Measurements from ENCODE around the gene GPR26. TPM values are rescaled to one million over a fixed set of nuclear protein-coding genes. Genes with fewer than 3 reads are reported as not detected.

The GPR26 gene
- total and polyA plus RNA-seq, 4 donors: not detected

DNA sequence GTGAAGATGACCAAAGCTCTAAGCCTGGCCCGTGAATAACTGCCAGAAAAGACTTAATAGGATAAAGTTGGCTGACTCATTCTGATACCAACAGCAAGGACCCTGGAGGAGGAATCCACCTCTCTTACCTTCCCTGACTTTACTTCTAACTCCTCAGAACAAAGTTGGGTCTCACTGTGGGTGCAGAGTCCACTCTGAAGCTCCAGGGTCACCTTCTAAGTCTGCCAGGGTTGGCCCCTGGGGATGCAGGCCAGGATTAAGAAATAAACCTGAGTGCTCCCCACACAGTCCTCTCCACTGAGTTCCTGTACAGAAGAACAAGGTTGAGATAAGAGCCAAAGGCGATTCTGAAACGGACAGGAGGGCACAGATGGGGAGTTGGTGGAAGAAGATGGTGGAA, 54.4 kb downstream of the GPR26 start:
- Histone ChIP-seq H3K9me3 (ENCODE audit: control insufficient read depth in 4 of 4, insufficient read depth in 3 of 4, low read length in 3 of 4) (peaks cover 0 to 12% (median 0%) of the 10 kb centered on the region in 4 donors), H3K4me3 (no peak overlapping the region), H3K36me3 (ENCODE audit: control insufficient read depth in 4 of 4, insufficient read depth in 4 of 4, low read length in 4 of 4) (no peaks in the 10 kb centered on the region), H3K27me3 (ENCODE audit: control insufficient read depth in 3 of 3, insufficient read depth in 3 of 3, low read length in 2 of 3) (peaks cover 0 to 7% (median 0%) of the 10 kb centered on the region in 3 donors), H3K4me1 (ENCODE audit: control insufficient read depth in 5 of 5, insufficient read depth in 5 of 5, low read length in 5 of 5) (no peaks in the 10 kb centered on the region), H3K9ac (ENCODE audit: insufficient read depth in 1 of 2, low read length in 2 of 2) (no peak overlapping the region), H3K27ac (ENCODE audit: low read depth in 1 of 2, low read length in 1 of 2) (no peak overlapping the region)
- TF ChIP-seq, protein P1, sequence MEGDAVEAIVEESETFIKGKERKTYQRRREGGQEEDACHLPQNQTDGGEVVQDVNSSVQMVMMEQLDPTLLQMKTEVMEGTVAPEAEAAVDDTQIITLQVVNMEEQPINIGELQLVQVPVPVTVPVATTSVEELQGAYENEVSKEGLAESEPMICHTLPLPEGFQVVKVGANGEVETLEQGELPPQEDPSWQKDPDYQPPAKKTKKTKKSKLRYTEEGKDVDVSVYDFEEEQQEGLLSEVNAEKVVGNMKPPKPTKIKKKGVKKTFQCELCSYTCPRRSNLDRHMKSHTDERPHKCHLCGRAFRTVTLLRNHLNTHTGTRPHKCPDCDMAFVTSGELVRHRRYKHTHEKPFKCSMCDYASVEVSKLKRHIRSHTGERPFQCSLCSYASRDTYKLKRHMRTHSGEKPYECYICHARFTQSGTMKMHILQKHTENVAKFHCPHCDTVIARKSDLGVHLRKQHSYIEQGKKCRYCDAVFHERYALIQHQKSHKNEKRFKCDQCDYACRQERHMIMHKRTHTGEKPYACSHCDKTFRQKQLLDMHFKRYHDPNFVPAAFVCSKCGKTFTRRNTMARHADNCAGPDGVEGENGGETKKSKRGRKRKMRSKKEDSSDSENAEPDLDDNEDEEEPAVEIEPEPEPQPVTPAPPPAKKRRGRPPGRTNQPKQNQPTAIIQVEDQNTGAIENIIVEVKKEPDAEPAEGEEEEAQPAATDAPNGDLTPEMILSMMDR (IDR thresholded peaks at IDR 0.05; ENCODE audit: control extremely low read depth, extremely low read depth): no peak
- DNase-seq (no peak), ATAC-seq (ENCODE audit: insufficient read depth, low FRiP score) (no peak)
- 56 to 85% methylated on average over 3 of the region's 3 CpGs for WGBS, 2 donors

DNA sequence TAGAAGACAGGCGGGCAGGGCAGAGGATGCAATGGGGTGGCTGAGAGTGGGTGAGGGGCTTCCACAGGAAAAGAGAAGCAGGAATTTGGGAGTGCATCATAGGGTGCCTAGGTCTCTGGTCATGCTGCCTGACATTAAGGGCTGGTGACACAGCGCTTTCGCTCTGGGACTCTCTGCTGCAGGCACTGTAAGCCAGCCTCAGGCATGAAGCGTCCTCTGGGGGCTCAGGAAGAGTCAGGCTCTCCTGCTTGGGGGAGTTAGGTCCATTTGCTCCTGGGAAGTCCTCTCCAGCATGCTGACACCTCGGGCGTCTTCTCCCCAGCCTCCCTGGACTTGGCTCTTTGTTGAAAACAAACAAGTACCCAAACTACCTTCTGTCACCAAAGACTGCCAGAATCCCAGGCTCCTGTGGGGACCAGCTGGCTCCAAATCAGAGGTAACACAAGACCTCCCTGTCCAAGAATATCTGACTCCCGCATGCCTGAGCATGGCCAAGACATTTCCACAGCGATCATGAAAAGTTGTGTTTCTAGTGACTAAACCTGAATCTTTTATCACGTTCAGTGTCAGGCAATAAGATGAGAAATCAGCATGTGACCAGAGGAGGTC, 55.4 kb downstream of the GPR26 start:
- H3K4me3 ChIP-seq: no peak overlapping the region
- H3K27ac ChIP-seq (ENCODE audit: low read depth in 1 of 2, low read length in 1 of 2): no peak overlapping the region
- peaks cover 0 to 12% (median 0%) of the 10 kb centered on the region in 4 donors for H3K9me3 ChIP-seq (ENCODE audit: control insufficient read depth in 4 of 4, insufficient read depth in 3 of 4, low read length in 3 of 4)
- DNase-seq: no peak
- H3K4me1 ChIP-seq (ENCODE audit: control insufficient read depth in 5 of 5, insufficient read depth in 5 of 5, low read length in 5 of 5): no peaks in the 10 kb centered on the region
- TF ChIP-seq, protein P1 (IDR thresholded peaks at IDR 0.05; ENCODE audit: control extremely low read depth, extremely low read depth): no peak
- no peaks in the 10 kb centered on the region for H3K36me3 ChIP-seq (ENCODE audit: control insufficient read depth in 4 of 4, insufficient read depth in 4 of 4, low read length in 4 of 4)
- H3K9ac ChIP-seq (ENCODE audit: insufficient read depth in 1 of 2, low read length in 2 of 2): no peak overlapping the region
- peaks cover 0 to 7% (median 0%) of the 10 kb centered on the region in 3 donors for H3K27me3 ChIP-seq (ENCODE audit: control insufficient read depth in 3 of 3, insufficient read depth in 3 of 3, low read length in 2 of 3)
- 78 to 80% methylated on average over 9 of the region's 9 CpGs for WGBS, 2 donors
- no peak for ATAC-seq (ENCODE audit: insufficient read depth, low FRiP score)

DNA sequence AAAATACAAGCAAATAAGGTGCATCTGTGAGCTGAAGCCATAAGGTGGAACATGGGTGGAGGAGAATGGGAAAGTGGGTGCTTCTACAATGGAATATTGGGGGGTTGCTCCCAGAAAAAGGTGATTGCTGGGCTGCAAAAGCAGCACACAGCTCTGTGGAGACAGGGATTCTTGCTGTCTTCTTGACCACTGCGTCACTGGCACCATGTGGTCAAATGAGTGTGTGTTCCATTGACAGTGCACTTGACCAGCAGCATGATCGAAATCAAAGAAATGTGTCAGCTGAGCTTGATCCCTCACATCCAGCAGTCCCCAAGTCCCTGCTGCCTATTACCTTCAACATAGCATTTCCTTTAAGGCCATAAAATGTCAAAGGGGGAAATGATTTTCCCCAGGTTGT, 56.2 kb downstream of the GPR26 start:
- ATAC-seq (ENCODE audit: insufficient read depth, low FRiP score) (no peak), DNase-seq (no peak)
- Histone ChIP-seq H3K9me3 (ENCODE audit: control insufficient read depth in 4 of 4, insufficient read depth in 3 of 4, low read length in 3 of 4) (peaks cover 0 to 9% (median 0%) of the 10 kb centered on the region in 4 donors), H3K4me3 (no peak overlapping the region), H3K27ac (ENCODE audit: low read depth in 1 of 2, low read length in 1 of 2) (no peak overlapping the region), H3K9ac (ENCODE audit: insufficient read depth in 1 of 2, low read length in 2 of 2) (no peak overlapping the region), H3K4me1 (ENCODE audit: control insufficient read depth in 5 of 5, insufficient read depth in 5 of 5, low read length in 5 of 5) (no peaks in the 10 kb centered on the region), H3K27me3 (ENCODE audit: control insufficient read depth in 3 of 3, insufficient read depth in 3 of 3, low read length in 2 of 3) (peaks cover 0 to 7% (median 0%) of the 10 kb centered on the region in 3 donors), H3K36me3 (ENCODE audit: control insufficient read depth in 4 of 4, insufficient read depth in 4 of 4, low read length in 4 of 4) (no peaks in the 10 kb centered on the region)
- WGBS, 2 donors: 85 to 94% methylated on average over 2 of the region's 2 CpGs
- TF ChIP-seq, protein P1 (IDR thresholded peaks at IDR 0.05; ENCODE audit: control extremely low read depth, extremely low read depth): no peak

DNA sequence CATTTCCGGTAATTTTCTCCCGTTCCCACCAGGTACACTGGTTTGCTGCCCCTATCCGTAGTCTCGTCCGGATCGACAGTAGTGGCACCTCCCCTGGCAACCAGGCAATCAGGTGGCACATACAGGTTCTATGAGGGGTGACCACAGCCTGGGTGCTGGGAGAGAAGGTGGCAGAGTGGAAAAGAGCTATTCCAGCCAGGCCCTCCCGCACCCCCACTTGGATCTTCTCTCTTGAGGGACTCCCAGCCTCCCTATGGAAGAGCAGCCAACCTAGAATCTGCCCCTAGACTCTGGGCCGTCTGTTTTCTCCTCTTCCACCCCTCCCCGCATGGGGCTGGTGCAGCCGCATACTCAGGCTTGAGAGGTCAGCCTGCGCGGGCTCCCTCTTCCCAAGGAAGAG, 58.6 kb downstream of the GPR26 start:
- Histone ChIP-seq H3K9me3 (ENCODE audit: control insufficient read depth in 4 of 4, insufficient read depth in 3 of 4, low read length in 3 of 4) (no peaks in the 10 kb centered on the region), H3K36me3 (ENCODE audit: control insufficient read depth in 4 of 4, insufficient read depth in 4 of 4, low read length in 4 of 4) (no peaks in the 10 kb centered on the region), H3K27me3 (ENCODE audit: control insufficient read depth in 3 of 3, insufficient read depth in 3 of 3, low read length in 2 of 3) (peaks cover 0 to 7% (median 0%) of the 10 kb centered on the region in 3 donors), H3K4me3 (no peak overlapping the region), H3K9ac (ENCODE audit: insufficient read depth in 1 of 2, low read length in 2 of 2) (no peak overlapping the region), H3K4me1 (ENCODE audit: control insufficient read depth in 5 of 5, insufficient read depth in 5 of 5, low read length in 5 of 5) (no peaks in the 10 kb centered on the region), H3K27ac (ENCODE audit: low read depth in 1 of 2, low read length in 1 of 2) (no peak overlapping the region)
- TF ChIP-seq, protein P1 (IDR thresholded peaks at IDR 0.05; ENCODE audit: control extremely low read depth, extremely low read depth): no peak
- no peak for ATAC-seq (ENCODE audit: insufficient read depth, low FRiP score)
- DNase-seq: no peak
- WGBS, 2 donors: 89 to 93% methylated on average over 12 of the region's 12 CpGs
